HEK293 (cell line): ENCODE measurements around the gene LMO2.

Experiments
- CTCF ChIA-PET: fragments of 350-600 bp; formaldehyde crosslinking; extraction: SDS; loops from one replicate; lab custom pipeline; 2021; ENCODE audit warnings: antibody characterized with exemption; lab: Yijun Ruan, JAX
- POLR2A ChIA-PET: fragments of 300-600 bp; formaldehyde crosslinking; extraction: SDS; loops from one replicate; lab custom pipeline; 2020; ENCODE audit warnings: antibody characterized with exemption, inconsistent platforms; lab: Yijun Ruan, JAX
- H3K27ac ChIP-seq: fragments of 200-500 bp; sonication (Bioruptor generic); 2 replicates; pipeline ENCODE4 v1.5.1; 2014; ENCODE audit warnings: low read depth, low read length, control low read depth, inconsistent platforms; ENCODE audit errors: extremely low read depth
- H3K36me3 ChIP-seq, 2 experiments: fragments of 200-500 bp in 1 of 2; sonication (Bioruptor generic) in 1 of 2; 1 replicate in 1 of 2; 2 replicates in 1 of 2; pipeline ENCODE4 v1.5.1; 2014 to 2017; ENCODE audit warnings: inconsistent platforms in 2 of 2, low read length in 2 of 2; ENCODE audit not compliant: control insufficient read depth in 2 of 2, insufficient read depth in 1 of 2
- H3K4me1 ChIP-seq: fragments of 200-500 bp; sonication (Bioruptor generic); 2 replicates; pipeline ENCODE4 v1.5.1; 2014; ENCODE audit warnings: mild to moderate bottlenecking, low read length, inconsistent platforms; ENCODE audit not compliant: control insufficient read depth, insufficient read depth
- H3K4me3 ChIP-seq: 2 replicates; pipeline ENCODE4 v1.5.1; 2011; ENCODE audit warnings: low read depth, mild to moderate bottlenecking, control low read depth, low read length, moderate library complexity
- H3K9me3 ChIP-seq: fragments of 200-500 bp; sonication (Bioruptor generic); 2 replicates; pipeline ENCODE4 v1.5.1; 2014; ENCODE audit warnings: low read depth, low read length, inconsistent platforms; ENCODE audit not compliant: control insufficient read depth, insufficient read depth
- AEBP2 ChIP-seq: fragments of 450-650 bp; formaldehyde crosslinking; IDR thresholded peaks from 2 replicates; pipeline ENCODE4 v1.5.1; 2016; ENCODE audit warnings: missing biosample characterization, missing genetic modification characterization, borderline replicate concordance
- CTCF ChIP-seq: fragments of 450-650 bp; formaldehyde crosslinking; IDR thresholded peaks from 2 replicates; pipeline ENCODE4 v1.5.1; 2016; ENCODE audit warnings: missing biosample characterization, missing genetic modification characterization
- HOXA7 ChIP-seq: sonication (generic); formaldehyde crosslinking; IDR thresholded peaks from 2 replicates; pipeline ENCODE4 v1.8.1; 2022; ENCODE audit warnings: missing genetic modification reagents, borderline replicate concordance
- HOXC10 ChIP-seq: sonication (generic); formaldehyde crosslinking; IDR thresholded peaks from 2 replicates; pipeline ENCODE4 v1.8.1; 2023; ENCODE audit warnings: mild to moderate bottlenecking, missing genetic modification reagents
- KLF9 ChIP-seq: fragments of 450-650 bp; formaldehyde crosslinking; IDR thresholded peaks from 2 replicates; pipeline ENCODE4 v1.5.1; 2016; ENCODE audit warnings: missing biosample characterization, missing genetic modification characterization, low read depth
- REST ChIP-seq: fragments of 450-650 bp; formaldehyde crosslinking; IDR thresholded peaks from 2 replicates; pipeline ENCODE4 v1.5.1; 2016; ENCODE audit warnings: missing biosample characterization, missing genetic modification characterization
- ZNF10 ChIP-seq: fragments of 450-650 bp; formaldehyde crosslinking; IDR thresholded peaks from 2 replicates; pipeline ENCODE4 v1.5.1; 2017; ENCODE audit warnings: missing biosample characterization, missing genetic modification characterization
- ZNF121 ChIP-seq: fragments of 450-650 bp; formaldehyde crosslinking; IDR thresholded peaks from 2 replicates; pipeline ENCODE4 v1.5.1; 2016; ENCODE audit warnings: missing biosample characterization, missing genetic modification characterization
- ZNF155 ChIP-seq: fragments of 450-650 bp; formaldehyde crosslinking; IDR thresholded peaks from 2 replicates; pipeline ENCODE4 v1.5.1; 2016; ENCODE audit warnings: missing biosample characterization, missing genetic modification characterization
- ZNF221 ChIP-seq: fragments of 450-650 bp; formaldehyde crosslinking; IDR thresholded peaks from 2 replicates; pipeline ENCODE4 v1.5.1; 2017; ENCODE audit warnings: missing biosample characterization, missing genetic modification characterization, borderline replicate concordance
- ZNF324 ChIP-seq: fragments of 450-650 bp; formaldehyde crosslinking; IDR thresholded peaks from 2 replicates; pipeline ENCODE4 v1.5.1; 2016; ENCODE audit warnings: missing biosample characterization, missing genetic modification characterization
- ZNF335 ChIP-seq: fragments of 450-650 bp; formaldehyde crosslinking; conservative IDR thresholded peaks from 2 replicates; pipeline ENCODE4 v1.5.1; 2016; ENCODE audit warnings: missing biosample characterization, missing genetic modification characterization
- ZNF366 ChIP-seq: fragments of 450-650 bp; formaldehyde crosslinking; conservative IDR thresholded peaks from 2 replicates; pipeline ENCODE4 v1.5.1; 2016; ENCODE audit warnings: missing biosample characterization, missing genetic modification characterization
- ZNF433 ChIP-seq: fragments of 450-650 bp; formaldehyde crosslinking; IDR thresholded peaks from 2 replicates; pipeline ENCODE4 v1.5.1; 2016; ENCODE audit warnings: missing biosample characterization, missing genetic modification characterization, low read depth
- ZNF473 ChIP-seq: fragments of 450-650 bp; formaldehyde crosslinking; IDR thresholded peaks from 2 replicates; pipeline ENCODE4 v1.5.1; 2017; ENCODE audit warnings: missing biosample characterization, missing genetic modification characterization
- ZNF488 ChIP-seq: fragments of 450-650 bp; formaldehyde crosslinking; IDR thresholded peaks from 2 replicates; pipeline ENCODE4 v1.5.1; 2016; ENCODE audit warnings: missing biosample characterization, missing genetic modification characterization
- ZNF514 ChIP-seq: fragments of 450-650 bp; formaldehyde crosslinking; IDR thresholded peaks from 2 replicates; pipeline ENCODE4 v1.5.1; 2016; ENCODE audit warnings: missing biosample characterization, missing genetic modification characterization
- ZNF518A ChIP-seq: fragments of 450-650 bp; formaldehyde crosslinking; conservative IDR thresholded peaks from 2 replicates; pipeline ENCODE4 v1.5.1; 2016; ENCODE audit warnings: low read depth, missing biosample characterization, missing genetic modification characterization
- ZNF560 ChIP-seq: fragments of 450-650 bp; formaldehyde crosslinking; IDR thresholded peaks from 2 replicates; pipeline ENCODE4 v1.5.1; 2017; ENCODE audit warnings: missing biosample characterization, missing genetic modification characterization, borderline replicate concordance
- ZNF580 ChIP-seq: fragments of 450-650 bp; formaldehyde crosslinking; IDR thresholded peaks from 2 replicates; pipeline ENCODE4 v1.5.1; 2016; ENCODE audit warnings: missing biosample characterization, missing genetic modification characterization
- ZNF639 ChIP-seq: fragments of 450-650 bp; formaldehyde crosslinking; IDR thresholded peaks from 2 replicates; pipeline ENCODE4 v1.5.1; 2016; ENCODE audit warnings: missing biosample characterization, missing genetic modification characterization
- ZNF768 ChIP-seq: fragments of 450-650 bp; formaldehyde crosslinking; IDR thresholded peaks from 2 replicates; pipeline ENCODE4 v1.5.1; 2018; ENCODE audit warnings: missing biosample characterization, mild to moderate bottlenecking, missing genetic modification characterization
- ZNF843 ChIP-seq: fragments of 450-650 bp; formaldehyde crosslinking; IDR thresholded peaks from 2 replicates; pipeline ENCODE4 v1.5.1; 2016; ENCODE audit warnings: missing biosample characterization, missing genetic modification characterization

Gene LMO2

GRCh38 chr11:33867561-33867960, 24.3 kb downstream of the LMO2 start (continued):
- no peak for TF ChIP-seq REST (tag by site-specific recombination)
- no peak for TF ChIP-seq ZNF335 (tag by site-specific recombination)
- TF ChIP-seq ZNF843 (tag by site-specific recombination): no peak
- TF ChIP-seq ZNF324 (tag by site-specific recombination): no peak
- TF ChIP-seq ZNF473 (tag by site-specific recombination): no peak
- TF ChIP-seq ZNF433 (tag by site-specific recombination): no peak
- no peak for TF ChIP-seq ZNF155
- TF ChIP-seq HOXC10: no peak
- no peak for TF ChIP-seq ZNF366
- no peak for TF ChIP-seq ZNF514
- TF ChIP-seq KLF9 (tag by site-specific recombination): no peak

GRCh38 chr11:33866936-33867335, 24.9 kb downstream of the LMO2 start:
- ChIA-PET POLR2A (interaction anchor here (0.6 kb wide), 1 partner anchor 130 kb away, joined by 9 read pairs; the partner anchor contains the start of gene CD59), CTCF (interaction anchor here (1.2 to 2.9 kb wide), 2 partner anchors 9 to 121 kb away, joined by 12 to 21 read pairs; no protein-coding TSS in a partner anchor)
- no peaks in the 10 kb centered on the region for H3K9me3 ChIP-seq
- H3K4me3 ChIP-seq: no peak overlapping the region
- no peaks in the 10 kb centered on the region for H3K36me3 ChIP-seq
- no peak overlapping the region for H3K27ac ChIP-seq
- no peaks in the 10 kb centered on the region for H3K4me1 ChIP-seq
- TF ChIP-seq AEBP2 (tag by site-specific recombination) (no peak), ZNF488 (no peak), ZNF121 (tag by site-specific recombination) (no peak), ZNF580 (tag by site-specific recombination) (no peak), ZNF518A (tag by site-specific recombination) (no peak), HOXA7 (CRISPR knock-in tag) (no peak), ZNF10 (no peak), ZNF221 (tag by site-specific recombination) (no peak), CTCF (tag by site-specific recombination) (no peak), ZNF639 (tag by site-specific recombination) (no peak), ZNF560 (tag by site-specific recombination) (no peak), ZNF768 (tag by site-specific recombination) (no peak)
